GDM1 (cell line): ENCODE results near the gene FLT1.

Experiments
- DNase-seq: peaks from one replicate; lab custom pipeline; 2025; lab: John Stamatoyannopoulos, UW

Gene FLT1

GRCh38 chr13:28426381-28426780 lies 68.5 kb downstream of the FLT1 start:
- DNase-seq: no peak

GRCh38 chr13:28425793-28426192 lies 69.1 kb downstream of the FLT1 start:
- DNase-seq: no peak

GRCh38 chr13:28424541-28424940 lies 70.4 kb downstream of the FLT1 start:
- DNase-seq: no peak

- peak; percentile 86 for DNase-seq
These were observed 71.9 kb downstream of the FLT1 start for GRCh38 chr13:28423010-28423409.

GRCh38 chr13:28421676-28422410 lies 73.1 kb downstream of the FLT1 start:
- no peak for DNase-seq

GRCh38 chr13:28420704-28421103 lies 74.2 kb downstream of the FLT1 start:
- no peak for DNase-seq

- DNase-seq: no peak
These were observed 78.9 kb downstream of the FLT1 start for GRCh38 chr13:28415994-28416421.

GRCh38 chr13:28413999-28414398 lies 80.9 kb downstream of the FLT1 start:
- DNase-seq: no peak

- DNase-seq: no peak
These were observed 81.9 kb downstream of the FLT1 start for GRCh38 chr13:28412981-28413380.

- no peak for DNase-seq
These were observed 83.0 kb downstream of the FLT1 start for GRCh38 chr13:28411831-28412353.

- DNase-seq: no peak
These were observed 84.8 kb downstream of the FLT1 start for GRCh38 chr13:28410096-28410495.

- no peak for DNase-seq
These were observed 85.3 kb downstream of the FLT1 start for GRCh38 chr13:28409648-28410047.

- DNase-seq: no peak
These were observed 86.1 kb downstream of the FLT1 start for GRCh38 chr13:28408863-28409262.

- peak; percentile 85 for DNase-seq
These were observed 86.6 kb downstream of the FLT1 start for GRCh38 chr13:28408235-28408848.

GRCh38 chr13:28406733-28407266 lies 88.1 kb downstream of the FLT1 start:
- DNase-seq: peak; percentile 43

- no peak for DNase-seq
These were observed 92.9 kb downstream of the FLT1 start for GRCh38 chr13:28402057-28402381.

- DNase-seq: no peak
These were observed 93.4 kb downstream of the FLT1 start for GRCh38 chr13:28401303-28402056.

- no peak for DNase-seq
These were observed 98.9 kb downstream of the FLT1 start for GRCh38 chr13:28396053-28396452.

- peak; percentile 43 for DNase-seq
These were observed 100.5 kb downstream of the FLT1 start for GRCh38 chr13:28394422-28394821.

- no peak for DNase-seq
These were observed 101.9 kb downstream of the FLT1 start for GRCh38 chr13:28392896-28393505.

- DNase-seq: no peak
These were observed 102.5 kb downstream of the FLT1 start for GRCh38 chr13:28392428-28392827.
